ENCODE measurements around the gene SLAMF1. TPM values are rescaled to one million over a fixed set of nuclear protein-coding genes. Genes with fewer than 3 reads are reported as not detected.
"Not testable (repeated sequence)": the region's sequence is repeated elsewhere in the genome, so short reads cannot be mapped to it uniquely, and the experiment has no call there.

SLAMF1 gene
- total RNA-seq, 1 donor from 2014 or later: not detected

DNA sequence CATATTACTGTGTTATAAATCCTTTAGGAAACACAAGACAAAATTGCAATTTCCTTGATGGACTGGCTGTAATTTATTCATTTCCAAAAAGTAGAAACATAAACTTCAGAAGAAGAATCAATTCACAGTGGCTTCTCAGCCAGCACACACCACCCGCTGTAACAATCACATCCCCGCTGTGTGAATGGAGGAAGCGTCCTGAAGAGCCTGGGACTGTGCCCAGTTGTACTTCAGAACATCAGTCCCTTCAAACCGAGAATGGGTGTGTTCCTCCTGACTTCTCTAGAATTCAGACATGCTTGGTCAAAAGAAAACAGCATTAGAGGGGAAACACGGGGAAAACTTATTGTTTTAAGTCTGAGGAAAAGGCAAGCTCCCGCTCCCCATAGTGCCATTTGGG, 38.8 kb downstream of the SLAMF1 start:
- DNase-seq (ENCODE audit: low spot score in 2 of 2): no peak

DNA sequence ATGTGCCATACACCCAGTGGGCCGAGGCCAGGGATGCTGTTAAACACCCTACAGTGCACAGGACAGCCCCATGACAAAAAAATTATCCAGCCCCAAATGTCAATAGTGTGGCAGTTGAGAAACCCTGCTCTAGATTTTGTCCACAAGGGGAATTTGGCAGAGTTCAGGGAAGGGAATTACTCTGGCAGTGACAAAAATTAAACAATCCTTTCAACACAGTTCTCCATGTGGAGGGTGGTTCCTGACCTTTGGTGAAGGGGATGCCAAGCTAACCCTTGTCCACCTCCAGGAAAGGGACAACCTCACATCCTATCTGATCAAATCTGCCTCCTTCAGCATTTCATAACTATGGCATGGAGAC, 39.2 kb downstream of the SLAMF1 start:
- FAIRE-seq: no peak
- DNase-seq (ENCODE audit: low spot score in 2 of 2): no peak

More for the DNA sequence above, 38.8 kb downstream of the SLAMF1 start:
- no peak for FAIRE-seq

DNA sequence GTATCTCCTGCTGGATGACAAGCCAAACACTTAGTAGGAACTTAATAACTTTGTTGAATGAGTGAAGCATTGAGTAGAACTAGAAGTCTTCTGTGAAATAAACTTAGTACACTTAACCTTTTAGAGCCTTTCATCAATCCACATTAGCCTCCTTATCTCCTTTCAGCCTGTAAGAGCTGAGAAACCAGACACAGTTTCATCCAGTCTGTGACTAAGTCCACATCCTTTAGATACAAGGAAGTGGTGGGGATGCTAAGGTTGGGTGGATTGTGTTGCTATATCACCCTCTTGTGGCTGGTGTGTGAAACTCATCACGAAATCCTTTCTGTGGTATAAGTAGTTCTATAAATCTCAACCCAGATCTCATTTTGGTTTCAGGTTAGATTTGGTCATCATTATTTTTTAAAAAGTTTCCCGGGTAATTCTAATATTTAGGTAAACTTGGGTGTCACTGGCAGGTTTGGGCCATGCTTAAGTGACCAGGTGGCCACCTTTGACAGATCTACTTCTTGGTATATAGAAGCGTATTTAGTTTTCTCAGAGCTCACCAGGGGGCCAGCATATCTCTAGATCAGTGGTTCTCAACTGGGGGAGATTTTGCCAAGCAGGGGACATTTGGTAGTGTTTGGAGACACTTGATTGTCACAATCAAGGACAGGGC, 39.7 kb downstream of the SLAMF1 start:
- DNase-seq (ENCODE audit: low spot score in 2 of 2) (peak in 1 of 2 donors; percentile 14), FAIRE-seq (peak; percentile 55)

DNA sequence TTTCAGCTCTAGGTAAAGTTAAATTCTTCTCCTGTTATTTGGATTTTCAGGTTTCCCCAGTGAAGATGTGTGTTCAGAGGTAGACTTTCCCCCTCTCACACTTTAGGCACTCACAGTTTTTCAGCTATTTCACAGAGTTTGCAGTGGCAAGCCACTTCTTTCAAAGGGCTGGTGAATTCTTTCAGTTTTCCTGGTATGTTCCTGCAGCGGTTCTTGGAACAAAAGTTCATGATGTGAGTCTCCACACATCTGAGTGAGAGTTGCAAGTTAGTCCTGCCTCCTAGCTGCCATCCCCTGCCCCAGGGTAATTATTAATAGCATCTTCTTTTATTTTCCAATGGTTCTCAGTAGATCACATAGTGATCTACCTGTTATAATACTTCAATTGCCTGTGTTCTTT, 40.2 kb downstream of the SLAMF1 start:
- no peak for DNase-seq (ENCODE audit: low spot score in 2 of 2)
- FAIRE-seq: no peak

DNA sequence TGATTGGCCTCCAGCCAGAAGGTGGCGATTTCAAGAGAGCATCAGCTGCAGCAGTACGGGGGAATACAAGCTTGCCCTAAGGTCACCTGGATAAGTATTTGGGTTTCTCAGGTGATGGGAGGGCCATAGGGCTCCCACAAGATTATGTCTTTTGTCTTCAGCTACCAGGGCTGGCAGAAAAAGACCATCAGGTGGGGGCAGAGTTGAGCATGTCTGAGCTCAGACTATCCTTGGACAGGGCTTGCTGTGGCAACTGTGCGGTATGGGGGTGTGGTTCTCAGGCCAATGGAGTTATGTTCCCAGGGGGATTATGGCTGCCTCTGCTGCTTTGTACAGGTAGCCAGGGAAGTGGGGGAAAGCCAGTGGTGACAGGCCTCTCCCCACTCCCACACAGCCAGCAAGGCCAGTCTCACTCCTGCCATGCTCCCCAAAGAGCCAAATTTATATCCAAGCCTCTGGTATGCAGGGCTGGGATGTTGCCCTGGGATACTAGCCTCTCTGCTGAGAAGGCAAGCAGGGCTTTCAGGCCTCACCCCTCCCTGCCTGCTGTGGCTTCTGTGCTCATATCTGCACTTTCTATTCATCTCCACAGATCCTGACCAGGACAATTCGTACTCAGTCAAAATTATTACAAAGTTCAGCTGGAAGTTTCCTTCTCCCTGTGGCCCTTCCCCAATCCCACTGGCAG, 40.9 kb downstream of the SLAMF1 start:
- DNase-seq (ENCODE audit: low spot score in 2 of 2): no peak
- FAIRE-seq: no peak

DNA sequence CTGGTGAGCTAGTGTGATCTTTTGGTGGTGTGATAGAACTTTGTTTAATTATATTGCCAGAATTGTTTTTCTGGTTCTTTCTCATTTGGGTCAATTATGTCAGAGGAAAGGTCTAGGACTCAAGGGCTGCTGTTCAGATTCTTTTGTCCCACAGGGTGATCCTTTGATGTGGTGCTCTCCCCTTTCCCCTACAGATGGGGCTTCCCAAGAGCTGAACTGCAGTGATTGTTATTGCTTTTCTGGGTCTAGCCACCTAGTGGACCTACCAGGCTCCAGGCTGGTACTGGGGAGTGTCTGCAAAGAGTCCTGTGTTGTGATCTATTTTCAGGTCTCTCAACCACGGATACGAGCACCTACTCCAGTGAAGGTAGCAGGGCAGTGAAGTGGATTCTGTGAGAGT, 41.6 kb downstream of the SLAMF1 start:
- DNase-seq (ENCODE audit: low spot score in 2 of 2): no peak
- no peak for FAIRE-seq

DNA sequence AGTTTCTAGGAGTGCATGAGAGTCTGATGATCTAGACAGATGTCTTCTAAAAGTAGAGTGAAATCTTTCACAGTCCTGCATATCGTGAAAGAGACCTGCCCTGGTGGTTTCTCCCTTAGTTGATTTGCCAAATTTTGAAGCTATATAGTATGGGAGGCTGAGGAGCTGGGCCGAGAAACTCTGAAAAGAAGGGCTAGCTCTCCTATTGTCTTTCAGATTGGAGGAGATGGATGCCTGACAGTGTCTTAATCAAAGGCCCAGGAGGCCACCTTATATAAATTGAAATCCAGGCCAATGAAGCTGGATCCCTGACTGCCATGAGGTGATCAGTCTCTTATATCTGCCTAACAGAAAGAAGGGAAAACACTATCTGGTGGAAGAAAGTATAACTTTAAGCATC, 49.1 kb downstream of the SLAMF1 start:
- no peak for FAIRE-seq
- no peak for DNase-seq (ENCODE audit: low spot score in 2 of 2)

DNA sequence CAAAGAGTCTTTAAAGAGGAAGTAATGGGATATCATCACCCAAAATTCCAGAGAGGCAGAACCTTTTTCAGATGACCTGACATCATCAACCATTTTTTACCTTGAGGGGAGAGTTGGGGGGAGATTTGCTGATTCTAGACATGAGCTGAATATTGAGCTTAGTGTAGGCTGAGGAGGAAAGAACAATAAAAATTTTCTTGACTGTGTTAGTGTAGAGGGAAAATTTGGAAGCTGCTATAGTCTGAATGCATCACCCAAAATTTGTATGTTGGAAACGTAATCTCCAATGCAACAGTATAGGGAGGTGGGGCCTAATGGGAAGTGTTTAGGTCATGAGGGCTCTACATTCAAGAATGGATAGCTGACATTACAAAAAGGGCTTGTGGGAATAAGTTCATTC, 49.8 kb downstream of the SLAMF1 start:
- DNase-seq (ENCODE audit: low spot score in 2 of 2) (no peak), FAIRE-seq (no peak)

DNA sequence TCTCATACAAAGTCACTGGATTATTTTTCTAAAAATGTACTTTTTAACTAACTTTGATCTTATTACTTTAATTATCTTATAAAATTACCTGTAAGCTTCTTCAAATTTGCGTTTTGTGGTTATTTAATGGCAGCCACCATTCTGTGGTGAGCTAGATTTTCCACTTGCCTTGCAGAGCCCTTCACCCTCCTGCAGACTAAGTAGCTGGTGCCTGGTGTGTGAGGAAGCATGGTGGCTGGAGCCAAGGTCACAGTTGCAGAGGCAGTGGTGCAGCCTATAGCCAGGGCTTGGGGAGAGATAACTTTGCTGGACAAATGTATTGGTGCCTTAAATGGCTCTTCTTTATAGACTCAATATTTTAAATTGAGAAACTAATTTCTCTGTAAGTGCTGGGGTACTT, 56.4 kb downstream of the SLAMF1 start:
- no peak for FAIRE-seq

DNA sequence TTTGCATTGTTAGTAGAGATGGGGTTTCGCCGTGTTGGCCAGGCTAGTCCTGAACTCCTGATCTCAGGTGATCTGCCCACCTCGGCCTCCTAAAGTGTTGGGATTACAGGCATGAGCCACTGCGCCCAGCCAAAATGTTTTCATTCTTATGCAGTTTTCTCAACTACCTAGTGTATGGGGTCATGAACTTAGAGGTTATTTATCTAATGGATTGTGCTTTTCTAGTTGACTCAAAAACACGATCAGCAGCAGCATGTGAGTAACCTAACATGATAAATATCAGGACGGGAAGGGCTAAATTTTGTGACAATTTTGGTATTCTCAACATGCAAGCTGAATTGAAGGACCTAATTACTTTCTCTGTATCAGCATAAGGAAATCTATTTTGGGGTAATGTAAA, 58.4 kb downstream of the SLAMF1 start:
- FAIRE-seq (no peak), DNase-seq (ENCODE audit: low spot score in 2 of 2) (no peak)

More for the DNA sequence above, 56.4 kb downstream of the SLAMF1 start:
- DNase-seq (ENCODE audit: low spot score in 2 of 2): no peak

DNA sequence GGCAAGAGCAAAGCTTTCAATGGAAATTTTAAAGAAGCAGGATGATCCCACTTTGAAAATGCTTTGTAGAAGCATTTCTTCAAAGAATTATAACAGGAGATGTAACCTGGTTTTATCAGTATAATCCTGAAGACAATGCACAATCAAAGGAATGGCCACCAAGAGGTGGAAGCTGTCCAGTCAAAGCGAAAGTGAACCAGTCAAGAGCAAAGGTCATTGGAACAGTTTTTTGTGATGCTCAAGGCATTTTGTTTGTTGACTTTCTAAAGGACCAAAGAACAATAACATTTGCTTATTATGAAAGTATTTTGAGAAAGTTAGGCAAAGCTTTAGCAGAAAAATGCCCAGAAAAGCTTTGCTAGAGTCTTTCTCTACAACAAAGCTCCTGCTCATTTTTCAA, 62.1 kb downstream of the SLAMF1 start:
- FAIRE-seq: no peak

DNA sequence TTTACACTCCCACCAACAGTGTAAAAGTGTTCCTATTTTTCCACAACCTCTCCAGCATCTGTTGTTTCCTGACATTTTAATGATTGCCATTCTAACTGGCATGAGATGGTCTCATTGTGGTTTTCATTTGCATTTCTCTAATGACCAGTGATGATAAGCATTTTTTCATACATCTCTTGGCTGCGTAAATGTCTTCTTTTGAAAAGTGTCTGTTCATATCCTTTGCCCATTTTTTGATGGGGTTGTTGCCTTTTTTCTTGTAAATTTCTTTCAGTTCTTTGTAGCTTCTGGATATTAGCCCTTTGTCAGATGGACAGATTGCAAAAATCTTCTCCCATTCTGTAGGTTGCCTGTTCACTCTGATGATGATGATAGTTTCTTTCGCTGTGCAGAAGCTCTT, 63.9 kb downstream of the SLAMF1 start:
- not testable (repeated sequence) for FAIRE-seq

More for the DNA sequence above, 62.1 kb downstream of the SLAMF1 start:
- DNase-seq (ENCODE audit: low spot score in 2 of 2): no peak

DNA sequence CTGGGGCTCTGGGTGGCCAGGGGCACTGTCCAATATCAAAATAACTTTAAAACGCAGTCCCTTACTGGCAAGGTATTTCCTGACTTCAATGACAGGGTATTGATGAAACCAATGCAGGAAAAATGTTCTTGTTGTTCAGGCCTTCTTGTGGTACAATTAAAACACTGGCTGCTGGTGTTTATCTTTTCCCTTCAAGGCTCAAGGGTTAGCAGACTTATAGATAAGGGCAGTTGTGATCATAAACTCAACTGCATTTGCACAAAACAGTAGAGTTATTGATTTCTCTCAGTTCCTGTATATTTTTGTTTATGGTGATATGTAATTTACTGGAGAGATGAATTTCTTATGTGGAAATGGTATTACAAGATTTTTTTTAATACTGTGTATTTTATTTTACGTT, 64.9 kb downstream of the SLAMF1 start:
- DNase-seq (ENCODE audit: low spot score in 2 of 2): no peak
- FAIRE-seq: no peak

More for the DNA sequence above, 63.9 kb downstream of the SLAMF1 start:
- DNase-seq (ENCODE audit: low spot score in 2 of 2): not testable (repeated sequence)

DNA sequence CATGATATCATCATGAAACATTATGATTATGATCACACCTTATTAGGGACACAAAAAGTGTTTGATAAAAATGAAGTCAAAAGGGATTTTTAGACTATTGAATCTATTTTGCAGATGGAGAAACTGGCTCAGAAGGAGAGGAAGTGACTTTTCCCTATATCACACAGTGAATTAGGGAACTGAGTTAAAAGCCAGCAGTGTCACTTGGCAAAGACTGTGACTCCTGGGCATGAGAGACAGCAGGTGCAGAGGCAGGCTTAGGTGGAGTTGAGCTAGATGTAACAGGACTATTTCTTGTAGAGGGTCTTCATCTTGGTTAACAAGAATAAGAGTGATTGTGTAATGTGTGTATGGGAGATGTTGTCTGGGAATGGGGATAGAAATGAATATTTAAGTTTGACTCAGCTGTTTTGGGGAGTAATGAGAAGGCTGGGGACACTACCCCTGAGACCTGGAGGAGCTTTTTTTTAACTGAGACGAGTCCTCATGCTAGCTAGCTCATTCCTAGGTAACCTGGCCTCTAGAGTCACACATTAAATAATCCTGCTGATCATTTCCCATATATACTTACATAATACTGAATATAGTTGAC, 66.5 kb downstream of the SLAMF1 start:
- FAIRE-seq: no peak
- DNase-seq (ENCODE audit: low spot score in 2 of 2): no peak

DNA sequence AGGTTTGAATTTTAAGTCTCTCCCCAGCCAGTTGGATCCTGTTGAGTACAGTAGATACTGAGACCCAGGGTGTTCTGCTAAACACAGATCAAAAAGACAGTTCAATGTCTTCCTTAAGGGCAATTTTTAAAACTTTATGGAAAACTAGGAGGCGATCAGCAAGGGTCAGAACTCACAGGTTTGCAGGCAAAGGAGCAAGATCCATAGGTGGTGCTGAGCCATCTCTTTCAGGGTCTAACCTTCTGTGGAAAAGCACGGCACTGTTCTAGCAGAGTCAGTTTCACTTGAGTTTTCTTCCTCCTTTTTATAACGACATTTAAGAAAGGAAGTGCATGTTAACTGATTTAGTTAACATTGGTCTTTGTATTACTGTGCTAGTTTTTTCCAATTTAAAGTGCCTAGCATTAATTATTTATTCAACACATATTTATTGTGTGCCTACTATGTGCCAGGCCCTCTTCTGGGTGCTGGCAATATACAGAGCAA, 67.6 kb downstream of the SLAMF1 start, which contains the start of gene CD84:
Gene CD84 (minus strand): TSS at position 281 of the 486 bp plus-strand sequence. CDS start 59 bp downstream, at position 222.
- FAIRE-seq (no peak), DNase-seq (ENCODE audit: low spot score in 2 of 2) (no peak)

DNA sequence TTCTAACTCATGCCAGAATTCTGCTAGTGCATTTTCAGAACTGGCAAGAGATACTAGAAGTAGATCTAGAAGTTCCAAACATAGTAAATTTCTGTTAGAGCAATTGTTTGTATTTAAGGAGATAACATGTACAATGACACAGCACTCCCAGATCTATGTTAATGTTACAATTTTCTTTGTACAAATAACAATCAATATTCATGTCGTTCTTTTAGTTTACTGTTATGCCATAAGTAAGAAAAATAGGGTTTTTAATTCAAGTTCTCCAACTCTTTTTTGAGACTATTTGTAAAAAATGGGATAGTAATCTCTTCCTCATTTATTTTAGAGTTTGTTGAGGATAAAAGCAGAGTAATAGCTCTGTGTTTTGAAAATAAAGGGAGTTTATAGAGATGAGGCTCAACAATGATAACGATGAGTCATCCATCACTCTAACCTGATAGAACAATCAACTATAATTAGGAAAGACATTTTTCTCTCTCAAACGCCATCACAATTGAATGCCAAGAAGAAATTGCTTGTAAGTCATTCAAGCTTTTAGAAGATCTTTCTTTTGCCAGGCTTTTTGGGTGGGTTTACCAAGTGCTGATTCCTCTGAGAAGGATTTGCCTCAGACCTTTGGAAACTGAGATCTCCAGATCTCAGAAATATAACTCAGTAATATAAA, 68.2 kb downstream of the SLAMF1 start:
- FAIRE-seq (no peak), DNase-seq (ENCODE audit: low spot score in 2 of 2) (no peak)

DNA sequence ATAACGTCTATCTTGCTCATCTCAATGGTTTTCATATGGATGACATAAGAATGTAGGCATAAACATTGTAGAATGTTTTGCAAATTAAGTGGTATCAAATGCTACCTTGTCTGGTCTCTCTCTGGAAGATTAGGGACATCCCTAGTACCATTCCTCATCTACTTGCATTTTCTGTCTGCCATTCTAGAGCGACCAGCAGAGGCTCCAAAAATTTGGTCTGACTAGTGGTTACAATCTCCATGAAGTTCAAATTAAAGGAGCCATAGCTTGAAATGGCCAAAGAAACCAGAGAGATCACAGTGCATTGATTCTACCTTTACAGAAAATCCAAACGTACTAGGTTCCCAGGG, 68.7 kb downstream of the SLAMF1 start:
- FAIRE-seq: no peak
- DNase-seq (ENCODE audit: low spot score in 2 of 2): no peak

DNA sequence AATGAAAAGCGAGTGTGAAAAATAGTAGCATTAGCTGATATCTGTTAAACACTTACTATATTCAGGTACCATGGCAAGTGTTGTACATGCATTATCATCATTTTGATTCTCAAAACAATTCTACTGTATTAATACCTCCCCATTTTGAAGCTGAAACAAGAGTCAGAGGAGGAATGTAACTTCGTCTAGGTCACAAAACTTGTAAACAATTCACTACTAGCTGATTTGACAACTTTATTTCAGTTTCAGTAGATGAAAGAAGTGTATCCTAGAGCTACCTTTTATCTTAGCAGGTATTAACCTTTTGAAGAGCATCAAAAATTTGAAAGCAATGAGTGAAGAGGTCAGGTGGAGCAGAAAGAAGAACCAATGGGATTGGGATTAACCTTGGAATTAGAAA, 69.2 kb downstream of the SLAMF1 start:
- no peak for FAIRE-seq

DNA sequence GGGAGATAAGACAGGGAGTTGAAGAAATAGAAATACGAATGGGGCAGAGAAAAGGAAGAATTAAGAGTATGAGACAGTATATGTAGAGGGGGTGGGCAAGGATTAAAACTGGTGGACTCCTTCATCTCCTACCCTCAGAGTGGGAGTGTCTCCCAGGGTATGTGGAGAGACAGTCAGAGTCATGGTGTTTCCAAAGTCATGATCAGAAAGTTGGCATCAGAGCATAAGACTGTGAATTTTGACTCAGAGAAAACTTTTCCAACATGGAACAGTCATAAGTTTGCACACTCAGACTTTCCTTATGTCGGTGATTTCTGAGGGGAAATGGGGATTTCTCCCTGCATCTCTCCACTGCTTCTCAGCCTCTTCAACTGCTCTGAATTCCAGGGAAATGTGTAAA, 70.0 kb downstream of the SLAMF1 start:
- DNase-seq (ENCODE audit: low spot score in 2 of 2) (no peak), FAIRE-seq (no peak)

More for the DNA sequence above, 69.2 kb downstream of the SLAMF1 start:
- DNase-seq (ENCODE audit: low spot score in 2 of 2): no peak

DNA sequence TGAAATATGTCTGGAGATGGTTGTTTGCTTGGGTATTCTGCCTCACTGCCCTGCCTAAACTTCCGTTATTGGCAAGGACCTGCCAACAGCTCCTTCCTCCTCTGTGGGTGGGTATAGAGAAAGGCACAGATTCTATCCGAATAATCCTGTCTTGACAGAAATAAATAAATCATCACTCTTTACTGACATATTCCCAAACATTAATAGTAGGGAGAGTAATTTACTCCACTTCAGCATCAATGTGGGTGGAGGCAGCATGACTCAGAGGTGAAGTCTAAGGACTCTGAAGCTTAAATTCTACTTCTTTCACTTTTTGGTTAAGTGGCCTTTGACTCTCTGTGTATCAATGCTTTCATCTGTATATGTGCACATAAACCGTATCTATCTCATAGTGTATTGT, 70.5 kb downstream of the SLAMF1 start:
- DNase-seq (ENCODE audit: low spot score in 2 of 2) (no peak), FAIRE-seq (no peak)

DNA sequence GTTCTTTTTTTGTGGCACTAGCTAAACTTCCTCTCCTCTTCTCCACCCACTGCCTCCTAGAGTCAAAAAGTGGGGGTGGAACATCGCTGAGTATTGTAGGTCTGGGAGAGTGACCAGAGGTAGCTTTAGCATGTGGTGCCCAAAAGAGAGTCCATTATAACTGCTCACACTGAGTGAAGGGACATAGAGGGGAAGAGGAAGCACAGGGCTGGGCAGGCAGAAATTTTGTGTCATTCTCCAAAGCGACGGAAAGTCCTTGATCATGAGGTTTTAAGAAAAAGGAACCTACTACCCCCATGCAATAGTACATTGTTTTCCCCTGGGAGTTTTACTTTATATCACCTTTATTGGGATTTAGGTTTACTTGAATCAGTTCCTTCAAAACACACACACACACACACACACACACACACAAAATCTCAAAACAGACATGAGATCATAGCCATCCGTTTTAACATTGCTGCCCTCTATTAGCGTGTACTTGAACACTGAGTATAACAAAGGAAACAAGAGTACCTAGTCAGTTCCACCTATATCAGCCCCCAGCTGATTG, 71.7 kb downstream of the SLAMF1 start:
- FAIRE-seq: no peak
- no peak for DNase-seq (ENCODE audit: low spot score in 2 of 2)

All from frontal cortex (tissue), 4 donors.